HG03469 (cell line): ENCODE data around the gene LCE1B.

Experiments
- ATAC-seq: cut with Tn5 transposase; IDR thresholded peaks from one replicate; pipeline ENCODE4 v1.9.1; 2021; ENCODE audit warnings: mild to moderate bottlenecking, moderate library complexity, moderate number of reproducible peaks; ENCODE audit not compliant: unreplicated experiment

The LCE1B gene, protein sequence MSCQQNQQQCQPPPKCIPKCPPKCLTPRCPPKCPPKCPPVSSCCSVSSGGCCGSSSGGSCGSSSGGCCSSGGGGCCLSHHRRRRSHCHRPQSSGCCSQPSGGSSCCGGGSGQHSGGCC

DNA sequence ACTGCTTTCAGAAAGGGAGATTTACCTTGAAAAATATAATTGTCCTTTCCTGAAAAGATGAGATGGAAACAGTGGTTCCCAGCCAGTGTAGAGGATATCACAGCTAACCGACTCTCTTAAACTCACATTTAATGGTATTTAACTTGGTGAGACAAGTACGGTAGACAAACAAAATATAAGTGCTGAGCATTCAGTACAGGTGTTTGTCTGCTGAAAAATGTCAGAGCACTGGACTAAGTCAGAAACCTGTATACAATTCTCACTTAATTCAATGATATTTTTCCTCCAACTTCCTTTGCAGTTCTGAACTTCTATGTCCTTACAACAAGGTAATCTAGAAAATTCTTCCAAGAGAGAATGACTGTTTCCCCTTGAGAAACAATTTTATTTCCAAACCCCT lies at the start of gene LCE1B:
TSS of gene LCE1B (plus strand) at position 301 of the 400 bp plus-strand sequence. CDS start 476 bp downstream, outside the sequence.
- ATAC-seq = no peak

DNA sequence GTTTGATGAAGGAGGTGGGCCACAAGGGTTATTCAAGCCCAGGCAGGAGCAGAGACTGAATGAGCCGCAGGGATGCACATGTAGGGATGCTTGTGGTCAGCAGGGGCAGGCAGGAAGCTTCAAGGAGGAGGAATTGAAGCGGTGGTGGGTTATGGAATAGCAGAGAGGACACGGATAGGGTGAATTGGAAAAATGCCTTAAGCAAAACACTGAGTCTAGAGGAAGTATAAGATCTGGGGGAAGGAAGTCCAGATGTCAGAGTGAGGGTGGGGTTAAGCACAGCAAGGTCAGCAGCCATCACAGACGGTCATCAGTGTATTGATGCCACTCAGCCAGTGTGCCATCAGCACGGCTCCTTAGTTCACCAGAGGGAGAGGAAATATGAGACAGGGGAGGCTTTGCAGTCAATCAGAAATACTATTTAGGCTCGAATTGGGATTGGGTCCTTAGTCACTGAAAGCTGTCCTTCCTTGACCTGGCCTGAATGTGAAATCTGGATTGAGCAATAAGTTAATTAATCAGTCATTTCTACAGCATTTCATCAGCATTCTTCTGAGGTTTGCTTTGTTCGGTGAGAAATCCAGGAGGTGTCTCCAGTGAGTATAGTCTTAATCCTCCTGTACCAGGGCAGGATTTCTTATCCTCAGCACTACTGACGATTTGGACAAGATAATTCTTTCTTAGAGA lies 42.8 kb upstream of the LCE1B start:
- ATAC-seq = no peak

DNA sequence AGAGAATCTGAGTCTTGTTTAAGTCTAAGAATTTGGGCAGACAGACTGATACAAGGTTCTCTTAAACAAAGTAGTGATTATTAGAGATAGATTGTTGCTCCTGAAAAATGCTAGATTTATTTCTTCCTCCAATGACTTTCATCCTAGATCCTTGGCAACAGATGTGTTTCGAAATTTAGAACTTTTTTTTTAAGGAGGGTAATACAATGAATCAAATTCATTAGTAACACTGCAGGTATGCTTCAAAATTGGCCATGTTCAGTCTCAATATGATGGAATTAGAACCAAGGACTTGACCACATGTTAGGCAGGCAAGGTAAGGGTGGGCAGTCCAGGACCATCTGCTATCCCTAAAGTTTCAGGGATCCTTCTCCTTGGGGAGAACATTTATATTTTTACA lies 41.4 kb upstream of the LCE1B start:
- ATAC-seq = no peak

DNA sequence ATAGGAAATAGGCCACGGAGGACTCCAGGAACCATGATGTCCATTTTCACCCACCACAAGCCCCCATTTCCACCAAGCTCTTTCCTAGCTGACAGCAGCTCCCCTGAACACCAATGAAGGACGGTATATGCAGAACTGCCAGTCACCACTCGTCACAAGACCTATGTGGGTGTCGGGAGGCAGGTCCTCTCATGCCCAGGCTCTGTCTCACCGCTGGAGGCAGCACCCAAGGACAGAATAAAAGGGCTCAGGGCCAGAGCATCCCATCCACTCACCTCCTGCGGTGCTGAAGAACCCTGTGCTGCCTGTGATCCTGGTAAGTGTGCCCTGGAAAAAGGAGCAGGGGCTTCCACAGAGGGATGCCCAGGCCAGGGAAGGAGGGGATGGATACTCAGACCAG lies 36.9 kb upstream of the LCE1B start, which contains the start of gene LCE1F:
TSS of gene LCE1F (plus strand) at position 266 of the 400 bp plus-strand sequence. CDS start 1,232 bp downstream, outside the sequence.
- no peak for ATAC-seq

DNA sequence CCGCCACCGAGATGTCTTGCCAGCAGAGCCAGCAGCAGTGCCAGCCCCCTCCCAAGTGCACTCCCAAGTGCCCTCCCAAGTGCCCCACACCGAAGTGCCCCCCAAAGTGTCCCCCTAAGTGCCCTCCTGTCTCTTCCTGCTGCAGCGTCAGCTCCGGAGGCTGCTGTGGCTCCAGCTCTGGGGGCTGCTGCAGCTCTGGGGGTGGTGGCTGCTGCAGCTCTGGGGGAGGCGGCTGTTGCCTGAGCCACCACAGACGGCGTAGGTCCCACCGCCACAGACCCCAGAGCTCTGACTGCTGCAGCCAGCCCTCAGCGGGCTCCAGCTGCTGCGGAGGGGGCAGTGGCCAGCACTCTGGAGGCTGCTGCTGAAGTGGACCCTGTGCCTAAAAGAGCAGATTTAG lies 35.4 kb upstream of the LCE1B start:
- no peak for ATAC-seq

DNA sequence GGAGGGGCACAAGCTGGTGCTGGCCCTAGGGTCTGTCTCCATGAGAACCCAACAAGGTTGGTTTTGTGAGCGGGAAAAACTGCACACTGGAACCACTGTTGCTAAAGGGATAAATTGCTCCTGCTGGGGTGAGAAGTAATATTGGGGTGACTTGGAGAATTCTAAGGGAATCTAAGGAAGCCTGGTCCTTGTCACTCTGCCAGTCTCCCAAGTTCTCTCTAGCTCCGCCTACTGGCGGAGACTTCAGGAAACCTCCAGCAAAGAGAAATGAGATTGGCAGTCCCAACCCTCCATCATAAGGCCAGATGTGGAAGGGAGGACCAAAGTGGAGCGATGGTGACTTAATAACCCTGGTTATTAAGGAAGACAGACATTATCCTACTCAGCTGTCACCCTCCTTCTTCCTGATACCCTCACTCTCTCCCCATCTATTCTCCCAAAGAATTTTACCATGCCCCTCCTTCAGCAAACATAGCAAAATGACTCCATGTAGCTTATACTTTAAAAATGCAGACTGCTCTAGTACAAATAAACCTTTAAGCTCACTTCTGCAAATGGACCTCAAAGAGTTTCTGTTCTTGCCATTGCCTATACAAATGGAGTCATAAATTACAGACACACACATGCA lies 34.1 kb upstream of the LCE1B start:
- no peak for ATAC-seq

DNA sequence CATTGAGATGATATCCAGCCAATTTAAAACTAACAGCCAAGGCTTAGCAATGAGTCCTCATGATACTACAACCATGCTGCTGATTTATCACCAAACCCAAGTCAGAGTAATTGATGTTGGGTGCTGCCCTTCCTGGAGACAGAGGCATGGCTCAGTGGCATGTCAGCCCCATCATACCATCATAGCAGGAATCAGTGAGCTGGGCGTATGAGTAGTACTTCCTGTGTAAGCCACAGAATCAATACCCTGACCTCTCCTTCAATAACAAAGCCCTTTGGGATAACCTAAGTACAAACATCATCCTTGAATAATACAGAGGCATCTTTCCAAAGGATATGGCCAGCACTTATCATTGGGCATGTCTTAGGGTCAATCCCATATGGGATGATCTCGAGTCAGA lies 28.7 kb upstream of the LCE1B start:
- ATAC-seq = no peak

DNA sequence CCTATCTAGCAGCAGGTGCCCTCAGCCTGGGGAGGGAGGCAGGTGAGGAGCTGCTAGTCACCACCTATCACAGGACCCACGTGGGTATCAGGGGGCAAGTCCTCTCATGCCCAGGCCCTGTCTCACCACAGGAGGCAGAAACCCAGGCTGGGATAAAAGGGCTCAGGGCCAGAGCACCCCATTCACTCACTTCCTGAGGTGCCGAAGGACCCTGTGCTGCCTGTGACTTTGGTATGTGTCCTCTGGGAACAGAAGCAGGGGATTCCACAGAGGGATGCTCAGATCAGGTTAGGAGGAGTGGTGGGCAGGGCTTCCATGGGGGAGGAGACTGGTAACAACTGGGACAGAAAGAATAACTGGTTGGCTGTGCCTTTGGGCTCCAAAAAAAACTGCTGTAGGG lies 25.7 kb upstream of the LCE1B start, which contains the start of gene LCE1E:
TSS of gene LCE1E (plus strand) at position 181 of the 400 bp plus-strand sequence. CDS start 1,043 bp downstream, outside the sequence.
- no peak for ATAC-seq

DNA sequence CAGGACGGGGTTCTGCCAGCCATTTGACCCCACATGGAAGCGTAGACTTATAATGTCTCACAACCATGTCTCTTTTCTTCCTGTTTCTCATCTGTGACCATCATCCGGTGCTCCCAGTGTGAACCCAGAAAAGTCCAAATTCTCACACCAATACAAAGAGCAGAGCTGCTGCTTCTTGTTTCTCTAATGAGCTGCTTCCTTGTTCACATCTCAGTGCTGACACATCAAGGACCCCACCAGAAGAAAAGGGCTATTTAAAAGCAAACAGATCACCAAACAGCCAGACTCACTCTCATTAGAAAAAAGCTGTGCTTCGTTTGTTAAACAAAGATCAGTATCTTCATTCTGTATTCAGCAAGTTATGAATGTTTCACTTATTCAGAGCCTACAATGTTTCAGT lies 16.1 kb upstream of the LCE1B start:
- ATAC-seq = no peak

DNA sequence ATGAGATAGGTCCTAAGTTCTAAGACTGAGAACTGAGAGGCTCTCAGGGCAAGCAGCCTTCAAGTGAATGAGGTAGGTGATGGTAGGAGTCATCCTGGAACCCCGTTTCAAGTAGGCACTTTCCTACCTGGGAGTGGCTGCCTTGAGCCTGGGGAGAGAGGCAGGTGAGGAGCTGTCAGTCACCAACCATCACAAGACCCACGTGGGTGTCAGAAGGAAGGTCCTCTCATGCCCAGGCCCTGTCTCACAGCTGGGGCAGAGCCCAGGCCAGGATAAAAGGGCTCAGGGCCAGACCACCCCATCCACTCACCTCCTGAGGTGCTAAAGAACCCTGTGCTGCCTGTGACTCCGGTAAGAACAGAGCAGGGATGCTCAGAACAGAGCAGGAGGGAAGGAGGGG lies 15.3 kb upstream of the LCE1B start, which contains the start of gene LCE1D:
TSS of gene LCE1D (plus strand) at position 301 of the 400 bp plus-strand sequence. CDS start 1,074 bp downstream, outside the sequence.
- no peak for ATAC-seq

DNA sequence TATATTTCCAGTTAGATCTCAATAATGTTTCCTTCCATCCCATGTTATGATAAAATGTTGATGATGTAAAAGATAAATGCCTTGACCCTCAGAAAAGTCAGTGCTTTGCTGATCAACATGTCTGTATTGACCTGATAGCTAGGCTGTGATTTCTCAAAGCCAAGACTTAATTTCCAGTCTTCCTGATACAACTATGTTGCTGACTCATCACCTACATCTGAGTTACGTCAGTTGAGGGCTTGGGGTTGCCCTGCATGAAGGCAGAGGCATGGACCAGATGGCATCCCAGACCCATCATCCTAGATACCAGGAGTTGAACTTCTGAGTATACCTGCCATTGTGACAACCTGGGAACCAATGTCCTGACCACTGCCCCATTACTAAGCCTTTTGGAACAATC lies 10.4 kb upstream of the LCE1B start:
- ATAC-seq = no peak

DNA sequence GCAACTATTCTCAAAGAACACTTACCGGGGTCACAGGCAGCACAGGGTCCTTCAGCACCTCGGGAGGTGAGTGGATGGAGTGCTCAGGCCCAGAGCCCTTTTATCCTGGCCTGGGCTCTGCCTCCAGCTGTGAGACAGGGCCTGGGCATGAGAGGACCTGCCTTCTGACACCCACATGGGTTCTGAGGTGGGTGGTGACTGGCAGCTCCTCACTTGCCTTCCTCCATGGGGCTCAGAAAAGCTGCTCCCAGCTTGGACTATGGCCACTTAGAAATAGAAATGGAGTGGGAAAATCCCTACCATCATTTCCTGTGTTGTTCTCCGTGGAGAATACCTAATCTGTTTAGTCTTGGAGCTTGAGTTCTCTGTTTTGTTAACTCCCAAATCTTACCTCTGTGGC lies 5.2 kb upstream of the LCE1B start, which contains the start of gene LCE1C:
TSS of gene LCE1C (minus strand) at position 76 of the 400 bp plus-strand sequence. CDS start 1,173 bp downstream, outside the sequence.
- ATAC-seq = no peak

DNA sequence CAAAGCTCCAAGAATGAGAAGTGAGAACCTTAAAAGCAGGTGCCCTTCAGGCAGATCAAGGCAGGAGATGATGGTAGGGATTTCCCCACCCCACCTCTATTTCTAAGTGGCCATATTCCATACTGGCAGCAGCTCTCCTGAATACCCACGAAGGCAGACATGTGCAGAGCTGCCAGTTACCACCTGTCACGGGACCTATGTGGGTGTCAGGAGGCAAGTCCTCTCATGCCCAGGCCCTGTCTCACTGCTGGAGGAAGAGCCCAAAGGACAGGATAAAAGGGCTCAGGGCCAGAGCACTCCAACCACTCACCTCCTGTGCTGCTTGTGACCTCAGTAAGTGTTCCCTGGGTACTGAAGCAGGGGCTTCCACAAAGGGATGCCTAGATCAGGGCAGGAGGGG lies 721 bp upstream of the LCE1B start:
- ATAC-seq = no peak

DNA sequence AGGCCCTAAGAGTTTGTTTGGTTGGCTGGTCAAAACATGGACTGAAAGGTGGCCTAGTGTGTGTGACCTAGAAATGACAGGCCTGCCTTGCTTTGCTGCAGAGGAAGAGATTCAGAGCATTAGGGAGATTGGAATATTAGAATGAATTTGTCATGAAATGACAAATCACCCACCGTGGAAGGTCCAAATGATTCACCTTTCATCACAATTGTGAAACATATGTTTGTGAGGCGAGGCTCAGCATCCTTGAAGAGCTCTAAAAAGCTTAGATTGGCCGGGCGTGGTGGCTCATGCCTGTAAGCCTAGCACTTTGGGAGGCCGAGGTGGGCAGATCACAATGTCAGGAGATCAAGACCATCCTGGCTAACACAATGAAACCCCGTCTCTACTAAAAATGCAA lies 5.5 kb downstream of the LCE1B start:
- no peak for ATAC-seq

DNA sequence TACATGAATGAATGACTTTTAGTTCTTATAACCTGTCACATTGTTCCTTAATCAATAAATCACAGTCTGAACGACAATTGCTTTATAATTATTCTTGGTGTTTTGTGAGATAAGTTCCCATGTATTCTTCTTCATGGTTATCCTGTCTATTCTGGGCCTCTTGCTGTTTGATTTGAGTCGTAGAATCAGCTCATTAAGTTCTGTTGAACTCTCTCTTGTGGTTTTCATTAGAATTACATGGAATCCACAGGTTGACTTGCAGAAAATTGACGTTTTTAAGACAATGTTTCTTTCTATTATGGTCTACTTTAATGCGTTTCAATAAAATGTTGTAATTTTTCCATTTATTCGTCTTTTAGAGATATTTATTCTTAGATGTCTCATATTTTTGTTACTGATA lies 11.5 kb downstream of the LCE1B start:
- no peak for ATAC-seq

DNA sequence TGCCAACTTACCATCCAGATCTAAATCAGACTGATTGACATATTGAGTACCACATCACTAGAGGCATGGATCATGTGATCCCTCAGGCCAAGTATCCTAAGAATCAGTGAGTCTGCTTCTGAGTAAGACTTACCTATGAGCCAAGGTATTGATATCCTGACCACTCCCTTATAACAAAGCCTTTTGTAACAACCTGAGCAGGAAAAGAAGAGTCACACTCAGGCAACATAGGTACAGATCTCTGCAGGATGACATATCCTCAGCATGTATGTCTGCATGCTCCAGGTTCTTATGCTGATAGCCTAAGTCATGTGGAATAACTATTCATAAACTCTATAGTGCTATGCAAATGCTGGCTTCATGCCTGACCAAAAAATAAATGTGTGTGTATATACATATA lies 13.2 kb downstream of the LCE1B start:
- no peak for ATAC-seq

DNA sequence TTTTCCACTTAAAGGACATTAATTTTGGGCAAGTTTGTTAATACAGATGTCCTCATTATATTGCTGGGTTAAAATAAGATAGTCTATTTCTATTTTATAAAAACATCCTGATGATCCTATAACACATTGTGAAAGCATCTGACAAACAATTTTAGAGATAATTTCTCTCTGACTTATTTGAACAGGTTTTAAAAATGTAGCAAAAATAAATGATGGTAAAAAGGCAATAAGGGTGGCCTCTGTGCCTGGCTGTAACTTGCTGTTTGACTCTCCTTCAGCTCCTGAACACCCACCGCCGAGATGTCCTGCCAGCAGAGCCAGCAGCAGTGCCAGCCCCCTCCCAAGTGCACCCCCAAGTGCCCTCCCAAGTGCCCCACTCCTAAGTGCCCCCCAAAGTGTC lies 15.4 kb downstream of the LCE1B start, which contains the start of gene LCE1A:
TSS of gene LCE1A (plus strand) at position 301 of the 400 bp plus-strand sequence. CDS start at position 301, 0 bp downstream.
- ATAC-seq = no peak

DNA sequence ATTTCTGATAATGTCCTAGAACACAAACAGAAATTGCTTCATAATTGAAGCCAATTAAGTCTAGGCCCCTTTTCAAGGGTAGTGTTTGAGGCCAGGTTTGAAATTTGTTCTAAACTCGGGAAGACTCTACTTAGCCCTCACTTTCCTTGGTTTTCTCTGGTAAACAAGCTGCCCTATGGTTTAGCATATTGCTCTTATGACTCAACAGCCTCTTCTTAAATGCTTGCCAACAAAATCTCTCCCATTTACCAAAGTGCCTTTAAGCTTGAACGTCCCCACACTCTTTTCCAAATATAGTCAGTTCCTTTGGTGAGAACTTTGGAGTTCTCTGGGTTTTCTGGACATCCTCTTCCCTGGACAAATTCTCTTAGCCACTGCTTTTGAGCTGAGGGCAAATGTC lies 25.1 kb downstream of the LCE1B start:
- ATAC-seq = no peak

DNA sequence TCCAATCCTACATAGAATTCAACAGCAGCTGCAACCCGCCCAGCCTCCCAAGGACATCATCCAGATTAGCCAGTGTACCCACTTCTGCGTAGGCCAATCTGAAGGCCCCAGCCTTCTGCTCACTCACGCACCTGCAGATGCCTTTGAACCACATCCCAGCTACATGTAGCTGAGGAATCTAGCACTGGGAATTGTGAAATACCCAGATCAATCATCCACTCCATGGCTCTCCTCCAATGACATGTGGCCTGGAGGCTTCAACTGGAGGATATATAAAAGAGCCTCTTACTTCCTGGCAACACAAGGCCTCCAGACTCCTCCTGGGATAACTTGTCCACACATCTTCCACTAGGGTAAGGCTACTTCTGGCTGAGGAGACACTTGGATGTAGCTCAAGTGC lies 30.8 kb downstream of the LCE1B start, which contains the start of gene LCE6A:
TSS of gene LCE6A (plus strand) at position 301 of the 400 bp plus-strand sequence. CDS start 665 bp downstream, outside the sequence.
- no peak for ATAC-seq

DNA sequence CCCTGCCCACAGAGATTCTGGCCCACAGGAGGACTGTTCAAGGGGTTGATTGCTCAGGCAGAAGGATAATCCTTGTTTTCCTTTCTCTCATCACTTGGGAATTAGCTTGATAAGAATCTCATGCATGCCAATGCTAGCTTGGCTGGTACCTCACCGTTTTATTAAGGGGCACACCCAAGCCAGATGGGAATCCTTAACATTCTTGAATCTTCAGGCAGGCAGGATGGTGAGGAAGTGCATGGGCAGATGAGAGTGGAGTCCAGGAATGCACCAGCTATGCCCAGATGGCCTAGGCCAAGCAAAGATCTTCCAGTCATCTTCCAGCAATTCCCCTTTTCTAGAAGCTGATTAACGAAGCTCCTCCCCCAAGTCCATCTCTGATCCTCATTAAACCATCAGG lies 43.9 kb downstream of the LCE1B start:
- ATAC-seq = no peak

DNA sequence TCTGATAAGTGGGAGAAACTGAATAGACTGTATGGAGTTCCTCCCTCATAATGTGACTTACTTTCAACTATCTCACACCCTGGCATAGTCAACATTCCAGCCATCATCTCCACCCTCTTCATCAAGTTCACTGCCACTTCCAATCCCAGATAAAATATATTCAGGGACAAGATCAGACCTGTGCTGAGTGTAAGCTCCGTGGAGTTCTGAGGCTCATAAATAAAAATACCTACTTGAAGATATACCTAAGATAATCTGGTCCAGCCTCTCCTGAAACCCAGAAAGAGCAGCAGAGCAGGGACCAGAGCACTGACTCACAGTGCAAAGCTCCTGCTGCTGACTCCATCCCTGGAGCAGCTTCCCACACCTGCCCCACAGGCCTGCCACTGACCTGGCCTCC lies 46.3 kb downstream of the LCE1B start:
- ATAC-seq = no peak

DNA sequence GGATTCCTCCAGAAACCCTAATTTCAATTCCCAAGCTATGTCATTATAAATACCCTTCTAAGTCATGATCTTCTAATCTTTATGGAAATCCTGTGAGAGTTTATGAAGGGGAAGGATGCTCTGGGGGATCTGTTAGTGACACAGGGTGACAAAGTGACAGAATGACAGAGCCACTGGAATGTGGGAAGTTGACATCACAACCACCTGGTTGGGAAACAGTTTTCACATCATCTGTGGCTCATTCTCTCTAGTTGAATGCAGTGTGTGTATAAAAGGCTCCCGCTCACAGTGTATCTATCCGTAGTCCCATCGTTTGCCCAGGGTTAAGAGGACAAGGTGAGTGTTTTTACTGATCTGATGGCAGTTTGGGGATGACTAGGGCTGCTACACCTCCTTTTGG lies 47.9 kb downstream of the LCE1B start, which contains the start of gene LCE7A:
TSS of gene LCE7A (plus strand) at position 301 of the 400 bp plus-strand sequence. CDS start 702 bp downstream, outside the sequence.
- no peak for ATAC-seq
